HL-60 (cell line): ENCODE results near the gene USF1.

Experiments used
- DNase-seq, 2 experiments: peaks; one replicate each; pipeline ENCODE4 v3.0.0-alpha.2; 2010 to 2020; ENCODE audit warnings: low read depth in 1 of 2, low spot score in 1 of 2
- H3K27ac ChIP-seq: fragments of 250-450 bp; sonication (Bioruptor Pico); replicated peaks from 2 replicates; pipeline ENCODE4 v1.5.1; 2020; ENCODE audit warnings: mild to moderate bottlenecking, moderate library complexity
- H3K27me3 ChIP-seq: fragments of 250-450 bp; sonication (Bioruptor Pico); 2 replicates; pipeline ENCODE4 v1.5.1; 2021; ENCODE audit warnings: mild to moderate bottlenecking, moderate library complexity; ENCODE audit not compliant: insufficient read depth, poor library complexity, severe bottlenecking
- H3K4me3 ChIP-seq: replicated peaks from 2 replicates; pipeline ENCODE4 v1.5.1; 2011; ENCODE audit warnings: mild to moderate bottlenecking, control low read depth, low read length; ENCODE audit not compliant: insufficient read depth
- CTCF ChIP-seq: IDR thresholded peaks from one replicate; pipeline ENCODE4 v1.5.1; 2011; ENCODE audit warnings: low read length, control low read depth, inconsistent platforms; ENCODE audit not compliant: insufficient read depth
- GABPA ChIP-seq: IDR thresholded peaks from 2 replicates; pipeline ENCODE4 v1.6.1; 2012; ENCODE audit warnings: low read depth
- POLR2AphosphoS5 ChIP-seq: IDR thresholded peaks from 2 replicates; pipeline ENCODE4 v1.6.1; 2012; ENCODE audit warnings: low read depth
- SPI1 ChIP-seq: IDR thresholded peaks from 2 replicates; pipeline ENCODE4 v1.6.1; 2012; ENCODE audit warnings: low read depth, mild to moderate bottlenecking, borderline replicate concordance
- TF ChIP-seq, protein P1 (sequence below): IDR thresholded peaks from 2 replicates; pipeline ENCODE4 v1.6.1; 2012; ENCODE audit warnings: low read depth; ENCODE audit not compliant: insufficient replicate concordance

The USF1 gene

GRCh38 chr1:161082483-161082882 is 36.7 kb upstream of the USF1 start:
- DNase-seq: no peak
- no peak overlapping the region for H3K4me3 ChIP-seq
- no peak for TF ChIP-seq POLR2AphosphoS5
- no peak for TF ChIP-seq SPI1
- TF ChIP-seq GABPA: no peak
- TF ChIP-seq, protein P1, sequence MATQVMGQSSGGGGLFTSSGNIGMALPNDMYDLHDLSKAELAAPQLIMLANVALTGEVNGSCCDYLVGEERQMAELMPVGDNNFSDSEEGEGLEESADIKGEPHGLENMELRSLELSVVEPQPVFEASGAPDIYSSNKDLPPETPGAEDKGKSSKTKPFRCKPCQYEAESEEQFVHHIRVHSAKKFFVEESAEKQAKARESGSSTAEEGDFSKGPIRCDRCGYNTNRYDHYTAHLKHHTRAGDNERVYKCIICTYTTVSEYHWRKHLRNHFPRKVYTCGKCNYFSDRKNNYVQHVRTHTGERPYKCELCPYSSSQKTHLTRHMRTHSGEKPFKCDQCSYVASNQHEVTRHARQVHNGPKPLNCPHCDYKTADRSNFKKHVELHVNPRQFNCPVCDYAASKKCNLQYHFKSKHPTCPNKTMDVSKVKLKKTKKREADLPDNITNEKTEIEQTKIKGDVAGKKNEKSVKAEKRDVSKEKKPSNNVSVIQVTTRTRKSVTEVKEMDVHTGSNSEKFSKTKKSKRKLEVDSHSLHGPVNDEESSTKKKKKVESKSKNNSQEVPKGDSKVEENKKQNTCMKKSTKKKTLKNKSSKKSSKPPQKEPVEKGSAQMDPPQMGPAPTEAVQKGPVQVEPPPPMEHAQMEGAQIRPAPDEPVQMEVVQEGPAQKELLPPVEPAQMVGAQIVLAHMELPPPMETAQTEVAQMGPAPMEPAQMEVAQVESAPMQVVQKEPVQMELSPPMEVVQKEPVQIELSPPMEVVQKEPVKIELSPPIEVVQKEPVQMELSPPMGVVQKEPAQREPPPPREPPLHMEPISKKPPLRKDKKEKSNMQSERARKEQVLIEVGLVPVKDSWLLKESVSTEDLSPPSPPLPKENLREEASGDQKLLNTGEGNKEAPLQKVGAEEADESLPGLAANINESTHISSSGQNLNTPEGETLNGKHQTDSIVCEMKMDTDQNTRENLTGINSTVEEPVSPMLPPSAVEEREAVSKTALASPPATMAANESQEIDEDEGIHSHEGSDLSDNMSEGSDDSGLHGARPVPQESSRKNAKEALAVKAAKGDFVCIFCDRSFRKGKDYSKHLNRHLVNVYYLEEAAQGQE: no peak
- TF ChIP-seq CTCF: no peak

GRCh38 chr1:161081519-161081918 is 35.7 kb upstream of the USF1 start:
- TF ChIP-seq POLR2AphosphoS5: no peak
- no peak for TF ChIP-seq SPI1
- no peak for TF ChIP-seq CTCF
- TF ChIP-seq, protein P1: no peak
- TF ChIP-seq GABPA: no peak
- no peak overlapping the region for H3K27ac ChIP-seq
- no peak overlapping the region for H3K4me3 ChIP-seq
- no peaks in the 10 kb centered on the region for H3K27me3 ChIP-seq
- DNase-seq: no peak

More at GRCh38 chr1:161082483-161082882, 36.7 kb upstream of the USF1 start:
- Histone ChIP-seq H3K27me3 (no peaks in the 10 kb centered on the region), H3K27ac (no peak overlapping the region)

DNA sequence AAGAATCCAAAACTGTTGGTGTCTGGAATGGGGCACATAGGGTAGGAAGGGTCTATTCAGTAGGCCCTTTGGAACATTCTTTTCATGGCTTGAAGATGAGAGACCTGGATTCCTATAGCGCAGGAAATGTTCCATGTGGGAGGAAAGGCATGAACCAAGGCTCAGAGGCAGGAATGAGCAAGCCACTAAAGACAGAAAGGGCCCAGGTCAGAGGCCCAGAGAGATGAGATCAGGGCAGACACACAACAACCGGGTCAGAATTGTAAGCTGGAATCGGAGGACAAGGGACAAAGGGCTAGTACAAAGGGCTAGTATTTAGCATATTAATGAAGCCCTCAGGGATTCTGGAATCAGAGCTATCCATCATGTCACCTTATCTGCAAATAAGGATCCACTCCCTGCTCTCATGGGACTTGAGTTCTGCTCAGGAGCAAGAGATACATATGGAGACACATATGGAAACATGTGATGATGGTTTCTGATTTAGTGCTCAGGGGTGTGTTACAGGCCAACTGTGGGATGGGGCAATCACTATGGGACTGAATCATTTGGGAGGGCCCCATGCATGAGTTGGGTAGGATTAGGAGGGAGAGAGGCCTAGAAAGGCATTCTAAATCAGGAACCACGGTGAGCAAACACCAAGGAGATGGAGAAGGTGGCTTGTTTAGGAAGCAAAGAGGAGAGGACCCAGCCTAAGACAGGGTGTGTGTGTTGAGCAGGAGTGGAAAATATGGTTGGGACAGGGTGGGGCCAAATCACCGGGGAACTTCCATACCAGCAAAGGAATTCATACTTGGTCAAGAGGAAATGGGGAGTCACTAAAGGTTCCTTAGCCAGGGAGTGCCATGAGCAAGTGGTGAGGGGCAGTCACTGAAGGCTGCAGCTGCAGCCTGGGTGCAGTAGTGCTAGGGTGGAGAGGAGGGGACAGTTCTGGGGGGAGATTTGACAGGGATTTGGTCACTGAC is 34.9 kb upstream of the USF1 start:
- DNase-seq: no peak
- no peak for TF ChIP-seq GABPA
- no peak for TF ChIP-seq CTCF
- TF ChIP-seq POLR2AphosphoS5: no peak

More for the DNA sequence above, 34.9 kb upstream of the USF1 start:
- Histone ChIP-seq H3K27ac (no peak overlapping the region), H3K4me3 (no peak overlapping the region), H3K27me3 (no peaks in the 10 kb centered on the region)
